GM04503 (cell line): ENCODE measurements around the gene EHHADH.

Experiments used
- DNase-seq: peaks from one replicate; pipeline ENCODE4 v3.0.0-alpha.2; 2012; ENCODE audit warnings: low read depth

The EHHADH gene

GRCh38 chr3:185144784-185145183 lies 109.1 kb downstream of the EHHADH start:
- DNase-seq: no peak
